ENCODE data around the gene NET1. TPM values are rescaled to one million over a fixed set of nuclear protein-coding genes. Genes with fewer than 3 reads are reported as not detected.

Gene NET1
- total RNA-seq, 1 experiment from 2014 or later: 175 TPM

- ChIA-PET POLR2A (no interaction called here), CTCF (no interaction called here)
- TF ChIP-seq, protein P1, sequence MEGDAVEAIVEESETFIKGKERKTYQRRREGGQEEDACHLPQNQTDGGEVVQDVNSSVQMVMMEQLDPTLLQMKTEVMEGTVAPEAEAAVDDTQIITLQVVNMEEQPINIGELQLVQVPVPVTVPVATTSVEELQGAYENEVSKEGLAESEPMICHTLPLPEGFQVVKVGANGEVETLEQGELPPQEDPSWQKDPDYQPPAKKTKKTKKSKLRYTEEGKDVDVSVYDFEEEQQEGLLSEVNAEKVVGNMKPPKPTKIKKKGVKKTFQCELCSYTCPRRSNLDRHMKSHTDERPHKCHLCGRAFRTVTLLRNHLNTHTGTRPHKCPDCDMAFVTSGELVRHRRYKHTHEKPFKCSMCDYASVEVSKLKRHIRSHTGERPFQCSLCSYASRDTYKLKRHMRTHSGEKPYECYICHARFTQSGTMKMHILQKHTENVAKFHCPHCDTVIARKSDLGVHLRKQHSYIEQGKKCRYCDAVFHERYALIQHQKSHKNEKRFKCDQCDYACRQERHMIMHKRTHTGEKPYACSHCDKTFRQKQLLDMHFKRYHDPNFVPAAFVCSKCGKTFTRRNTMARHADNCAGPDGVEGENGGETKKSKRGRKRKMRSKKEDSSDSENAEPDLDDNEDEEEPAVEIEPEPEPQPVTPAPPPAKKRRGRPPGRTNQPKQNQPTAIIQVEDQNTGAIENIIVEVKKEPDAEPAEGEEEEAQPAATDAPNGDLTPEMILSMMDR (IDR thresholded peaks at IDR 0.05; ENCODE audit: insufficient read depth in 1 of 2, low read depth in 1 of 2, low read length in 1 of 2, severe bottlenecking in 1 of 2, unreplicated experiment in 1 of 2): no peak
- Histone ChIP-seq H3K4me3 (ENCODE audit: low read depth, low read length) (peak overlapping the region; percentile 96), H3K4me1 (peaks cover 27% of the 10 kb centered on the region), H3K27me3 (replicated peaks; ENCODE audit: control insufficient read depth, insufficient read depth, low read length) (no peaks in the 10 kb centered on the region), H3K9me3 (no peaks in the 10 kb centered on the region), H3K36me3 (ENCODE audit: control insufficient read depth, insufficient read depth, low read length) (0 out of 2 replicates have a peak, but pooled peaks cover 5% of the 10 kb centered on the region)
- no peak for DNase-seq
- H3K36me3 Mint-ChIP-seq (ENCODE audit: insufficient read depth, unreplicated experiment): peaks cover 45% of the 10 kb centered on the region
- peaks cover 24% of the 10 kb centered on the region for H3K4me1 Mint-ChIP-seq (ENCODE audit: low read depth, unreplicated experiment)
- no peak overlapping the region for H3K27ac Mint-ChIP-seq (ENCODE audit: unreplicated experiment)
- peak overlapping the region; percentile 91 for H3K4me3 Mint-ChIP-seq (ENCODE audit: unreplicated experiment)
- no peaks in the 10 kb centered on the region for H3K27me3 Mint-ChIP-seq (ENCODE audit: insufficient read depth, unreplicated experiment)
- intact Hi-C loops (cut with micrococcal nuclease; ENCODE audit: unreplicated experiment): loop anchor here (2.0 to 10.0 kb wide), 2 partner anchors 54 to 306 kb away; no protein-coding TSS in a partner anchor
- no peaks in the 10 kb centered on the region for H3K9me3 Mint-ChIP-seq (ENCODE audit: unreplicated experiment)
- no TSS peak for BruUV-seq (replicated peaks)
Measured at GRCh38 chr10:5449227-5449626, 36.9 kb downstream of the NET1 start.

DNA sequence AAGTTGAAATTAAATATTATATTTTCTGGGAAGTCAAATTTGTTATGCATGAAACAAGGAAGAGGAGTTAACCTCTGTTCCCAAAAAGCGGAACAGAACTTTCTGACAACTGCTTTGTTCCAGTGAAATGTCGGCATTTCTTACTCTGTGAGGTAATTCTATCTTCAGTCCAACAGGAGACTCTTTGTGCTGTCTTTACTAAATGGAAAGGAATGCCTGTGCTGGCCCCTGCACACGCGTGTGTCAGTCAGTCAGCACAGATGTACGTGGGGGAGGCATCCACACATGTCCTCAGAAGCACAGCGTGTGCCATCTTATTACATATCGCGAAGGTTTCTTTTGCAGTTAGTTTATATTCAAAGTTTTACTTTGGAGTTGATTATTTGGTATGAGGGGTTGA is 37.5 kb downstream of the NET1 start:
- intact Hi-C loops (cut with micrococcal nuclease; ENCODE audit: unreplicated experiment): loop anchor here (2.0 to 10.0 kb wide), 3 partner anchors 19 to 305 kb away; no protein-coding TSS in a partner anchor
- H3K36me3 Mint-ChIP-seq (ENCODE audit: insufficient read depth, unreplicated experiment): peaks cover 47% of the 10 kb centered on the region
- no peaks in the 10 kb centered on the region for H3K27me3 Mint-ChIP-seq (ENCODE audit: insufficient read depth, unreplicated experiment)
- Histone ChIP-seq H3K27me3 (replicated peaks; ENCODE audit: control insufficient read depth, insufficient read depth, low read length) (no peaks in the 10 kb centered on the region), H3K9me3 (no peaks in the 10 kb centered on the region), H3K36me3 (ENCODE audit: control insufficient read depth, insufficient read depth, low read length) (0 out of 2 replicates have a peak, but pooled peaks cover 5% of the 10 kb centered on the region), H3K4me3 (ENCODE audit: low read depth, low read length) (peak overlapping the region; percentile 18), H3K4me1 (peaks cover 27% of the 10 kb centered on the region)
- ChIA-PET CTCF (no interaction called here), POLR2A (no interaction called here)
- peak in 1 of 2 experiments; percentile 46 for DNase-seq
- no peaks in the 10 kb centered on the region for H3K9me3 Mint-ChIP-seq (ENCODE audit: unreplicated experiment)
- H3K4me1 Mint-ChIP-seq (ENCODE audit: low read depth, unreplicated experiment): peaks cover 18% of the 10 kb centered on the region
- BruUV-seq (replicated peaks): no TSS peak
- TF ChIP-seq, protein P1 (IDR thresholded peaks at IDR 0.05; ENCODE audit: insufficient read depth in 1 of 2, low read depth in 1 of 2, low read length in 1 of 2, severe bottlenecking in 1 of 2, unreplicated experiment in 1 of 2): peak; percentile 29 to 36
- H3K27ac Mint-ChIP-seq (ENCODE audit: unreplicated experiment): no peak overlapping the region
- H3K4me3 Mint-ChIP-seq (ENCODE audit: unreplicated experiment): peak overlapping the region; percentile 42

DNA sequence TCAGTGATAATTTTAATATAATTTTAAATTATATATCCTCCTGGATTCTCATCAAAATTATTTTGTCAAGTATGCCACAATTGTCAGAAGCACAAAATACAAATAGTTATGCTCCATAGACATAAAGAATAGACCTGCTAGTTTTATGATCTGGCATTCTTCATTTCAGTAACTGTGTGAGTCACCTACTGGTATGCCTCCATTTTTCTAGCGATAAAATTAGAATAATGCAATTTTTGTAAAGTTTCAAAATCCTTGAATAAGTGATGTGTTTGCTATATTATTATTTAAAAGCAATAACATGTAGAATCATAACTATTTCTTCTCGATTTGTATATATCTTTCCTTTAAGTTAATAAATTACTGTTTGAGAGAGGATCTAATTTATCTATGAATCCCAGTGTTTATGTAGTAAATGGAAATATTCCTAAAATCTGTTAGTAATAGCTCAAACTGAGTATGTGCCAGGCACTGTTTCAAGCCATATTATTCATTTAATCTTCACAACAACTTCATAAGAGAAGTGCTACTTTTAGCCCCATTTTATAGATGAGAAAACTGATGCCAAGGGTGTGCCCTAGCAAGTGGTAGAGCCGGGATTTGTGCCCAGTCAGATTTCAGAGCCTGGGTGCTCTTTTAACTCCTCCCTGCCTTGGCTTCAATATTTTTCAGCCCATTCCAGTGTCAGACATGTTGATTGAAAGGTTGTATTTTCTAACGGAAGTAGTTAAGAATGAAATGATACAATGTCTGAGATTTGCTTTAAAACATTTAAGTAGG is 38.4 kb downstream of the NET1 start:
- CTCF ChIA-PET: no interaction called here
- peaks cover 27% of the 10 kb centered on the region for H3K4me1 ChIP-seq
- no peaks in the 10 kb centered on the region for H3K27me3 ChIP-seq (replicated peaks; ENCODE audit: control insufficient read depth, insufficient read depth, low read length)
- POLR2A ChIA-PET: no interaction called here
- peaks cover 57% of the 10 kb centered on the region for H3K36me3 Mint-ChIP-seq (ENCODE audit: insufficient read depth, unreplicated experiment)
- peaks cover 18% of the 10 kb centered on the region for H3K4me1 Mint-ChIP-seq (ENCODE audit: low read depth, unreplicated experiment)
- peaks cover 6% of the 10 kb centered on the region for H3K36me3 ChIP-seq (ENCODE audit: control insufficient read depth, insufficient read depth, low read length)
- H3K9me3 ChIP-seq: no peaks in the 10 kb centered on the region
- no peak overlapping the region for H3K4me3 ChIP-seq (ENCODE audit: low read depth, low read length)
- H3K9me3 Mint-ChIP-seq (ENCODE audit: unreplicated experiment): no peaks in the 10 kb centered on the region
- no peak for DNase-seq
- BruUV-seq (replicated peaks): no TSS peak
- intact Hi-C loops (cut with micrococcal nuclease; ENCODE audit: unreplicated experiment): loop anchor here (2.0 kb wide), 1 partner anchor 18 kb away; no protein-coding TSS in a partner anchor
- peak overlapping the region; percentile 42 for H3K4me3 Mint-ChIP-seq (ENCODE audit: unreplicated experiment)
- TF ChIP-seq, protein P1 (IDR thresholded peaks at IDR 0.05; ENCODE audit: insufficient read depth in 1 of 2, low read depth in 1 of 2, low read length in 1 of 2, severe bottlenecking in 1 of 2, unreplicated experiment in 1 of 2): no peak
- H3K27ac Mint-ChIP-seq (ENCODE audit: unreplicated experiment): peak overlapping the region; percentile 58
- no peaks in the 10 kb centered on the region for H3K27me3 Mint-ChIP-seq (ENCODE audit: insufficient read depth, unreplicated experiment)
